MCF 10A (cell line): ENCODE results near the gene GGA3. TPM values are rescaled to one million over a fixed set of nuclear protein-coding genes. Genes with fewer than 3 reads are reported as not detected.
"Not testable (repeated sequence)": the region's sequence is repeated elsewhere in the genome, so short reads cannot be mapped to it uniquely, and the experiment has no call there.

Experiments used
- BruUV-seq: library from RNA; stranded (reverse); fragments of 400-500 nt; replicated peaks from 2 replicates; lab custom pipeline; 2021; lab: Mats Ljungman, UMichigan
- CTCF ChIA-PET: fragments of 300-600 bp; sonication (Branson Sonifier 250); formaldehyde crosslinking; extraction: SDS; loops from one replicate; lab custom pipeline; 2021; ENCODE audit warnings: antibody characterized with exemption, inconsistent platforms; lab: Yijun Ruan, JAX
- POLR2A ChIA-PET: fragments of 300-600, 350-650 bp; sonication (Branson Sonifier 250); formaldehyde crosslinking; extraction: SDS; loops from one replicate; lab custom pipeline; 2020; ENCODE audit warnings: antibody characterized with exemption, inconsistent platforms; lab: Yijun Ruan, JAX
- DNase-seq: peaks from one replicate; pipeline ENCODE4 v3.0.0-alpha.2; 2018; ENCODE audit not compliant: unreplicated experiment
- H3K27ac Mint-ChIP-seq: one replicate; pipeline ENCODE4 v1.8.0; 2022; ENCODE audit warnings: mild to moderate bottlenecking, low read depth, mixed read lengths; ENCODE audit not compliant: unreplicated experiment
- H3K27me3 Mint-ChIP-seq: one replicate; pipeline ENCODE4 v1.8.0; 2022; ENCODE audit warnings: mixed read lengths; ENCODE audit not compliant: insufficient read depth, unreplicated experiment
- H3K36me3 Mint-ChIP-seq: one replicate; pipeline ENCODE4 v1.8.0; 2022; ENCODE audit warnings: mild to moderate bottlenecking, moderate library complexity, mixed read lengths; ENCODE audit not compliant: insufficient read depth, unreplicated experiment
- H3K4me1 Mint-ChIP-seq: one replicate; pipeline ENCODE4 v1.8.0; 2022; ENCODE audit warnings: mixed read lengths; ENCODE audit not compliant: insufficient read depth, unreplicated experiment
- H3K4me3 Mint-ChIP-seq: one replicate; pipeline ENCODE4 v1.8.0; 2022; ENCODE audit warnings: mild to moderate bottlenecking, moderate library complexity, mixed read lengths; ENCODE audit not compliant: unreplicated experiment
- H3K9me3 Mint-ChIP-seq: one replicate; pipeline ENCODE4 v1.8.0; 2022; ENCODE audit warnings: mixed read lengths; ENCODE audit not compliant: unreplicated experiment
- intact Hi-C: fragments of 100-400 bp; cut with micrococcal nuclease; formaldehyde crosslinking; loops from 2 replicates; pipeline ENCODE4 v1.14.1; 2022
- total RNA-seq: library from RNA; stranded (reverse); gene quantifications from 2 replicates; pipeline ENCODE4 v1.2.3, GENCODE V29; 2022
- TF ChIP-seq, protein P1 (sequence below): fragments of 200-600 bp; IDR thresholded peaks from one replicate; pipeline ENCODE4 v1.8.0; 2022; ENCODE audit warnings: antibody characterized with exemption, mild to moderate bottlenecking; ENCODE audit not compliant: unreplicated experiment

GGA3 gene
- total RNA-seq, 1 experiment from 2014 or later: 32.7 TPM

DNA sequence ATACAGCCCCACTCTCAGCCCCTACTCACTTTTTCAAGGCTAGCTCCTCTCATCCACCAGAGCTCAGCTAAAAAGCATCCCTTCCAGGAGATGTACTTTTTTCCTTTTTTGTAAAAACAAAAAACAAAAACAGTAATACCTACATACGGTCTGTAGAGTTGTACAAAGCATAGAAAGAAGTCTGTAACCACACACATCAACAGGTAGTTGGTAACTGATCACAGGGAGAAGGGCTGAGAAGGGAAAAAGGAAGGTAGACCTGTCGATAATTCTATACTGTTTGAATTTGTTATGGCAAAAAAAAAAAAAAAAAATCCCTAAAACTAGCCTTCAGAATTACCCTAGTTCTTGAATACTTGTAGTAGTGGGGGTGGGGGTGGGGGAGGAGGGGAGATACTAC is 27.0 kb upstream of the GGA3 start:
- H3K36me3 Mint-ChIP-seq: peaks cover 22% of the 10 kb centered on the region
- ChIA-PET POLR2A (interaction anchor here (1.0 to 5.7 kb wide), 11 partner anchors 10 to 168 kb away, joined by 4 to 96 read pairs (median 14); partner anchors contain the start of genes GGA3, GRB2, MIF4GD and MRPS7), CTCF (interaction anchor here (2.0 kb wide), 1 partner anchor 17 kb away, joined by 13 read pairs; the partner anchor contains the start of gene MIF4GD)
- intact Hi-C loops: no loop called here
- H3K4me3 Mint-ChIP-seq: peak overlapping the region; percentile 98
- H3K27me3 Mint-ChIP-seq: no peaks in the 10 kb centered on the region
- no peaks in the 10 kb centered on the region for H3K9me3 Mint-ChIP-seq
- peaks cover 7% of the 10 kb centered on the region for H3K4me1 Mint-ChIP-seq
- BruUV-seq: TSS peak; percentile 41
- H3K27ac Mint-ChIP-seq: no peak overlapping the region
- TF ChIP-seq, protein P1, sequence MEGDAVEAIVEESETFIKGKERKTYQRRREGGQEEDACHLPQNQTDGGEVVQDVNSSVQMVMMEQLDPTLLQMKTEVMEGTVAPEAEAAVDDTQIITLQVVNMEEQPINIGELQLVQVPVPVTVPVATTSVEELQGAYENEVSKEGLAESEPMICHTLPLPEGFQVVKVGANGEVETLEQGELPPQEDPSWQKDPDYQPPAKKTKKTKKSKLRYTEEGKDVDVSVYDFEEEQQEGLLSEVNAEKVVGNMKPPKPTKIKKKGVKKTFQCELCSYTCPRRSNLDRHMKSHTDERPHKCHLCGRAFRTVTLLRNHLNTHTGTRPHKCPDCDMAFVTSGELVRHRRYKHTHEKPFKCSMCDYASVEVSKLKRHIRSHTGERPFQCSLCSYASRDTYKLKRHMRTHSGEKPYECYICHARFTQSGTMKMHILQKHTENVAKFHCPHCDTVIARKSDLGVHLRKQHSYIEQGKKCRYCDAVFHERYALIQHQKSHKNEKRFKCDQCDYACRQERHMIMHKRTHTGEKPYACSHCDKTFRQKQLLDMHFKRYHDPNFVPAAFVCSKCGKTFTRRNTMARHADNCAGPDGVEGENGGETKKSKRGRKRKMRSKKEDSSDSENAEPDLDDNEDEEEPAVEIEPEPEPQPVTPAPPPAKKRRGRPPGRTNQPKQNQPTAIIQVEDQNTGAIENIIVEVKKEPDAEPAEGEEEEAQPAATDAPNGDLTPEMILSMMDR: no peak
- no peak for DNase-seq

DNA sequence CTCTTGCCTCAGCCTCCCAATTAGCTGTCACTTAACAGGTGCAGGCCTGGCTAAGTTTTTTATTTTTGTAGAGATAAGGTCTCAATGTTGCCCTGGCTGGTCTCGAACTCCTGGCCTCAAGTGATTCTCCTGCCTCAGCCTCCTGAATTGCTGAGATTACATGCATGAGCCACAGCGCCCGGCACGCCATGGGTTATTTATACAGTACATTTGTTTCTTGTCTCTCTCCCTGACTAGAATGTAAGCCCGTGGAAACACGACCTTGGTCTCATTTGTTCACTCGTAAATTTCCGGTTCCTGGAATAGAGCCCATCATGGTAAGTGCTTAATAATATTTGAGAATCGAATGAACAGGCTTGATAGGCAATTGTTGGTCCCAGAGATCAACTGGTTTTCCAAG is 25.8 kb upstream of the GGA3 start:
- BruUV-seq: no TSS peak
- Mint-ChIP-seq H3K4me1 (peaks cover 7% of the 10 kb centered on the region), H3K27ac (no peak overlapping the region), H3K9me3 (no peaks in the 10 kb centered on the region), H3K4me3 (no peak overlapping the region), H3K27me3 (no peaks in the 10 kb centered on the region), H3K36me3 (peaks cover 21% of the 10 kb centered on the region)
- DNase-seq: no peak
- ChIA-PET CTCF (interaction anchor here (1.1 kb wide), 1 partner anchor 16 kb away, joined by 3 read pairs; the partner anchor contains the start of gene MIF4GD), POLR2A (interaction anchor here (1.4 to 5.7 kb wide), 3 partner anchors 9 to 17 kb away, joined by 7 to 96 read pairs (median 35); partner anchors contain the start of gene MIF4GD)
- TF ChIP-seq, protein P1: no peak
- intact Hi-C loops: no loop called here

DNA sequence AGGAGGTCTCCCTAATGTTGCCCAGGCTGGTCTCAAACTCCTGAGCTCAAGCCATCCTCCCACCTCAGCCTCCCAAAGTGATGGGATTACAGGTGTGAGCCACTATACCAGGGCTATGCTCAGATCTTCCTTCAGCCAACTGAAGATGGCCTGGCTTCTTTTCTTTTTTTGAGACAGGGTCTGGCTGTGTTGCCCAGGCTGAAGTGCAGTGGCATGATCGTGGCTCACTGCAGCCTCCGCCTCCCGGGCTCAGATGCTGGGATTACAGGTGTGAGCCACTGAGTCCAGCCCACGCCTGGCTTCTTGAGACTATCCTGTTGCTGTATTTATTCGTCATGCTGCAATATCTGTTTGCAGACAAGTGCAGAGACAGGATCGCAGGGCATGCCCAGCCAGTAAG is 23.7 kb upstream of the GGA3 start:
- intact Hi-C loops: no loop called here

DNA sequence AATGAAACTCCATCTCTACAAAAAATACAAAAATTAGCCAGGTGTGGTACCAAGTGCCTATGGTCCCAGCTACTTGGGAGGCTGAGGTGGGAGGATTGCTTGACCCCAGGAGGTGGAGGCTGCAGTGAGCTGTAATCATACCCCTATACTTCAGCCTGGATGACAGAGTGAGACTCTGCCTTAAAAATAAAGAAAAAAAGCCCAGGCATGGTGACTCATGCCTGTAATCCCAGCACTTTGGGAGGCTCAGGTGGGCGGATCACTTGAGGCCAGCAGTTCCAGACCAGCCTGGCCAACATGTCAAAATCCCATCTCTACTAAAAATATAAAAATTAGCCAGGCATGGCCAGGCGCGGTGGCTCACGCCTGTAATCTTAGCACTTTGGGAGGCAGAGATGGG is 18.8 kb upstream of the GGA3 start:
- CTCF ChIA-PET, H3K27ac Mint-ChIP-seq, BruUV-seq, DNase-seq, H3K4me3 Mint-ChIP-seq, intact Hi-C loops, H3K27me3 Mint-ChIP-seq, H3K9me3 Mint-ChIP-seq: not testable (repeated sequence)
- POLR2A ChIA-PET: interaction anchor here (2.2 kb wide), 1 partner anchor 9 kb away, joined by 7 read pairs; the partner anchor contains the start of gene MIF4GD
- Mint-ChIP-seq H3K4me1 (peaks cover 12% of the 10 kb centered on the region), H3K36me3 (peaks cover 43% of the 10 kb centered on the region)

More for the DNA sequence above, 23.7 kb upstream of the GGA3 start:
- Mint-ChIP-seq H3K4me3 (no peak overlapping the region), H3K36me3 (peaks cover 40% of the 10 kb centered on the region), H3K9me3 (no peaks in the 10 kb centered on the region), H3K27ac (no peak overlapping the region), H3K27me3 (no peaks in the 10 kb centered on the region), H3K4me1 (peaks cover 7% of the 10 kb centered on the region)
- DNase-seq: no peak
- TF ChIP-seq, protein P1: no peak
- ChIA-PET POLR2A (interaction anchor here (1.1 to 1.3 kb wide), 2 partner anchors 15 to 121 kb away, joined by 4 read pairs; partner anchors contain the start of gene GRB2), CTCF (interaction anchor here (0.6 kb wide), 1 partner anchor 16 kb away, joined by 3 read pairs; no protein-coding TSS in a partner anchor)
- BruUV-seq: no TSS peak
